ENCODE results near the gene DNAJC12. TPM values are rescaled to one million over a fixed set of nuclear protein-coding genes. Genes with fewer than 3 reads are reported as not detected.
A peak's percentile ranks its signal among the peaks of the same experiment; 100 is the strongest.
"Not testable (repeated sequence)": the region's sequence is repeated elsewhere in the genome, so short reads cannot be mapped to it uniquely, and the experiment has no call there.

The DNAJC12 gene
- total RNA-seq, 1 experiment from 2014 or later: 72.8 TPM

- Histone ChIP-seq H3K4me3 (ENCODE audit: low read length) (peak overlapping the region; percentile 5; the same call in 1 of the 2 replicates), H3K4me1 (ENCODE audit: low read length) (peaks cover 60% of the 10 kb centered on the region), H3K9me2 (replicated peaks; ENCODE audit: insufficient read depth, low read length) (no peaks in the 10 kb centered on the region), H3K9me3 (ENCODE audit: low read length) (no peaks in the 10 kb centered on the region), H3K27me3 (ENCODE audit: low read length) (no peaks in the 10 kb centered on the region), H3K27ac (ENCODE audit: low read length) (peak overlapping the region; percentile 59), H4K20me1 (ENCODE audit: insufficient read depth, low read depth, low read length) (no peaks in the 10 kb centered on the region), H3K4me2 (ENCODE audit: low read depth, low read length, poor library complexity, severe bottlenecking) (peak overlapping the region; percentile 31), H3K36me3 (ENCODE audit: insufficient read depth, low read length) (no peaks in the 10 kb centered on the region), H3K9ac (ENCODE audit: low read length) (peak overlapping the region; percentile 34), H3K79me2 (ENCODE audit: low read length) (no peaks in the 10 kb centered on the region), H2AFZ (ENCODE audit: low read length) (peak overlapping the region; percentile 50)
- no peak for DNase-seq
These were observed 54.2 kb downstream of the DNAJC12 start for GRCh38 chr10:67783606-67784294.

GRCh38 chr10:67782530-67782929, 55.5 kb downstream of the DNAJC12 start:
- no peak overlapping the region; the same call in 1 of the 2 replicates for H2AFZ ChIP-seq (ENCODE audit: low read length)
- H3K9me2 ChIP-seq (replicated peaks; ENCODE audit: insufficient read depth, low read length): no peaks in the 10 kb centered on the region
- H3K27ac ChIP-seq (ENCODE audit: low read length): peak overlapping the region; percentile 59; the same call in 1 of the 2 replicates
- H3K4me3 ChIP-seq (ENCODE audit: low read length): no peak overlapping the region
- DNase-seq: no peak
- H3K9me3 ChIP-seq (ENCODE audit: low read length): no peaks in the 10 kb centered on the region
- H3K4me2 ChIP-seq (ENCODE audit: low read depth, low read length, poor library complexity, severe bottlenecking): no peak overlapping the region
- peaks cover 62% of the 10 kb centered on the region for H3K4me1 ChIP-seq (ENCODE audit: low read length)
- H3K9ac ChIP-seq (ENCODE audit: low read length): no peak overlapping the region
- H3K36me3 ChIP-seq (ENCODE audit: insufficient read depth, low read length): no peaks in the 10 kb centered on the region
- H3K27me3 ChIP-seq (ENCODE audit: low read length): no peaks in the 10 kb centered on the region
- no peaks in the 10 kb centered on the region for H4K20me1 ChIP-seq (ENCODE audit: insufficient read depth, low read depth, low read length)
- no peaks in the 10 kb centered on the region for H3K79me2 ChIP-seq (ENCODE audit: low read length)

- Histone ChIP-seq H4K20me1 (ENCODE audit: insufficient read depth, low read depth, low read length) (no peaks in the 10 kb centered on the region), H3K27ac (ENCODE audit: low read length) (peak overlapping the region; percentile 78), H2AFZ (ENCODE audit: low read length) (peak overlapping the region; percentile 49), H3K9me3 (ENCODE audit: low read length) (no peaks in the 10 kb centered on the region), H3K9ac (ENCODE audit: low read length) (peak overlapping the region; percentile 27; the same call in 1 of the 2 replicates), H3K36me3 (ENCODE audit: insufficient read depth, low read length) (no peaks in the 10 kb centered on the region), H3K79me2 (ENCODE audit: low read length) (no peaks in the 10 kb centered on the region), H3K4me3 (ENCODE audit: low read length) (no peak overlapping the region), H3K4me1 (ENCODE audit: low read length) (peaks cover 62% of the 10 kb centered on the region), H3K27me3 (ENCODE audit: low read length) (no peaks in the 10 kb centered on the region), H3K4me2 (ENCODE audit: low read depth, low read length, poor library complexity, severe bottlenecking) (peak overlapping the region; percentile 52), H3K9me2 (replicated peaks; ENCODE audit: insufficient read depth, low read length) (no peaks in the 10 kb centered on the region)
- DNase-seq: peak; percentile 75
These were observed 57.0 kb downstream of the DNAJC12 start for GRCh38 chr10:67780759-67781538.

DNA sequence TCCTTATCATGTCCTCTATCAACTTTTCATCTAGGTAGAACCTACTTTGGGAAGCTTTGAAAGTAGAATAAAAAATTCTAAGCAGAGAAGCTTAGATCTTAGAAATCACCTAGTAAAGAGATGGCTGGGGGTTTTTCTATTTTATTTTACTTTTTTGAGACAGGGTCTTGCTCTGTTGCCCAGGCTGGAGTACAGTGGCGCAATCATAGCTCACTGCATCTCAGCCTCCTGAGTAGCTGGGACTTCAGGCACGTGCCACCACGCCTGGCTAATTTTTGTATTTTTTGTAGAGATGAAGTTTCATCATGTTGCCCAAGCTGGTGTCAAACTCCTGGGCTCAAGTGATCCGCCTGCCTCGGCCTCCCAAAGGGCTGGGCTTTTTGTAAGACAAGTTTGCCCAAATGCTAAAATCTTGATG, 57.8 kb downstream of the DNAJC12 start:
- H3K4me1 ChIP-seq (ENCODE audit: low read length): peaks cover 56% of the 10 kb centered on the region
- H2AFZ ChIP-seq (ENCODE audit: low read length): peak overlapping the region; percentile 49; the same call in 1 of the 2 replicates
- H3K9ac ChIP-seq (ENCODE audit: low read length): peak overlapping the region; percentile 27; the same call in 1 of the 2 replicates
- H3K9me2 ChIP-seq (replicated peaks; ENCODE audit: insufficient read depth, low read length); H3K9me3 ChIP-seq (ENCODE audit: low read length); H4K20me1 ChIP-seq (ENCODE audit: insufficient read depth, low read depth, low read length); H3K36me3 ChIP-seq (ENCODE audit: insufficient read depth, low read length); H3K4me3 ChIP-seq (ENCODE audit: low read length); DNase-seq; H3K27me3 ChIP-seq (ENCODE audit: low read length); H3K79me2 ChIP-seq (ENCODE audit: low read length): not testable (repeated sequence)
- peak overlapping the region; percentile 78 for H3K27ac ChIP-seq (ENCODE audit: low read length)
- peak overlapping the region; percentile 52 for H3K4me2 ChIP-seq (ENCODE audit: low read depth, low read length, poor library complexity, severe bottlenecking)

DNA sequence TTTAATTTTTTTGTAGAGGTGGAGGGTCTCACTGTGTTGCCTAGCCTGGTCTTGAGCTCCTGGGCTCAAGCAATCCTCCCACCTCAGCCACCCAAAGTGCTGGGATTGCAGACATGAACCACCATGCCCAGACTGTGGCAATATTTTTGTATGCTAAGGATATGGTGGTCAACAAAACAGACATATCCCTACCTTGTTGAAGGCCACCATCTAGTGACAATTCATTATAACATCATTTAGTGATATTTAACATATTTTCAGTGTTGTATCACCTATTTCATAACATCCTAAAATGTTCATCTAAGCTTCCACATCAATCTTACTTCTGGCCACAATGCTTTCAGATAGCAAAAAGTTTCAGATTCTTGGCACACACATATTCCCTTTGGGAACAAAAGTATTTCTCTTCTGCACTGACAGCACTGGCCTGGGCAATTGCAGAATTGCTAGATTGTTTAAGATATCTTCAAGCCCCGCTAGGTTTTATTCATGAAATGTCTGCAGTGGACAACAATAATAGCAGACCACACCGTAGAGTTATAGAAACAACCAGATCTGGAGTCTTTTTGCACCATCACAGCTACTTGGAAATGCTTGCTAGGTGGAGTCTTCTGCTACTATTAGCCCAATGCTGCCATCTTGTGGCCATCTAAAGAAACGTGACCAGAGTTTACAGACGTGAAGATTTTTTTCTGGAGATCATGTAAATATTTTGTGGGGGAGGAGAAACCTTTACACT, 58.4 kb downstream of the DNAJC12 start:
- Histone ChIP-seq H4K20me1 (ENCODE audit: insufficient read depth, low read depth, low read length) (no peaks in the 10 kb centered on the region), H3K4me2 (ENCODE audit: low read depth, low read length, poor library complexity, severe bottlenecking) (peak overlapping the region; percentile 31), H3K79me2 (ENCODE audit: low read length) (no peaks in the 10 kb centered on the region), H3K9me3 (ENCODE audit: low read length) (no peaks in the 10 kb centered on the region), H3K27ac (ENCODE audit: low read length) (no peak overlapping the region; the same call in 1 of the 2 replicates), H3K27me3 (ENCODE audit: low read length) (no peaks in the 10 kb centered on the region), H2AFZ (ENCODE audit: low read length) (no peak overlapping the region), H3K9ac (ENCODE audit: low read length) (no peak overlapping the region; the same call in 1 of the 2 replicates), H3K9me2 (replicated peaks; ENCODE audit: insufficient read depth, low read length) (no peaks in the 10 kb centered on the region), H3K4me3 (ENCODE audit: low read length) (no peak overlapping the region), H3K36me3 (ENCODE audit: insufficient read depth, low read length) (no peaks in the 10 kb centered on the region), H3K4me1 (ENCODE audit: low read length) (peaks cover 54% of the 10 kb centered on the region)
- peak; percentile 93 for DNase-seq

DNA sequence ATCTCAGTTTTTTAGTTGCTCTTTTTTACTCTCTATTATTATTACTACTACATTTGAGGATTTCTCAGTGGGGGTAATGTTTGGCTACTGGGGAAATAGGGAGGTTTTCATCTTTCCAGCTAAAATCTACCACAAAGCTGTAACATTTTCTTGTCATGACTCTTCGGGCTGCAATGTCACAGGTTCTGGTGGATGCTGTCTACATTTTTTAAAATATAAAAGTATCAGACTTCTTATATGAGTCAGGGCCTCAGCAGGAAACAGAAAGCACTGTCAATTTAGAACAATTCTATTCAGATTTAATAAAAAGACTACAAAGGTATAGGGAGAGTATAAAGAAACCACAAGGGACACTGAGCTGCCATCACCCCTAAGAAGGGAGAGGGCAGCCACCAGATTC, 61.6 kb downstream of the DNAJC12 start:
- no peak overlapping the region for H3K4me2 ChIP-seq (ENCODE audit: low read depth, low read length, poor library complexity, severe bottlenecking)
- no peaks in the 10 kb centered on the region for H3K36me3 ChIP-seq (ENCODE audit: insufficient read depth, low read length)
- no peaks in the 10 kb centered on the region for H3K9me2 ChIP-seq (replicated peaks; ENCODE audit: insufficient read depth, low read length)
- peaks cover 45% of the 10 kb centered on the region for H3K4me1 ChIP-seq (ENCODE audit: low read length)
- no peak overlapping the region for H2AFZ ChIP-seq (ENCODE audit: low read length)
- H3K27me3 ChIP-seq (ENCODE audit: low read length): no peaks in the 10 kb centered on the region
- H3K4me3 ChIP-seq (ENCODE audit: low read length): no peak overlapping the region
- H4K20me1 ChIP-seq (ENCODE audit: insufficient read depth, low read depth, low read length): no peaks in the 10 kb centered on the region
- H3K9ac ChIP-seq (ENCODE audit: low read length): no peak overlapping the region
- no peaks in the 10 kb centered on the region for H3K79me2 ChIP-seq (ENCODE audit: low read length)
- H3K9me3 ChIP-seq (ENCODE audit: low read length): no peaks in the 10 kb centered on the region
- no peak for DNase-seq
- H3K27ac ChIP-seq (ENCODE audit: low read length): no peak overlapping the region

DNA sequence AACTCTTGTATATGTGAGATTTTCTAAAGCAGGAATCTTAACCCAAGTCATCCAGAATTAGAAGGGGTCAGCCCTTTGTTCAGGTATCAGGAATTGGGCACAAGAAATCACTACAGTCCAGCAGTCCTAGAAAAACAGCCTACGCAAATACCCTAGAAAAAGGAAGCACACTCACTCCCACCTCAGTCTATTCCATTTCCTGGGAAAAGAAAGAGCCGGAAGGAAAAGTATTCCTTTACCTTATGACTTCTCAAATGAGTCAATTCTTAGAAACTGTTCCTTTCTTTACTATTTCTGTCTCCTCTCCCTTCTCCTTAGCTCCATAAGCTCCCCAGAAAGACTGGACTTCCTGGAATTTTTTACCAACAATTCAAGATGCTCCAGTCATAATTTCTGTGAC, 62.7 kb downstream of the DNAJC12 start:
- Histone ChIP-seq H3K27me3 (ENCODE audit: low read length) (no peaks in the 10 kb centered on the region), H3K4me2 (ENCODE audit: low read depth, low read length, poor library complexity, severe bottlenecking) (no peak overlapping the region), H3K79me2 (ENCODE audit: low read length) (no peaks in the 10 kb centered on the region), H3K4me1 (ENCODE audit: low read length) (peaks cover 45% of the 10 kb centered on the region), H2AFZ (ENCODE audit: low read length) (no peak overlapping the region), H3K9ac (ENCODE audit: low read length) (no peak overlapping the region), H3K4me3 (ENCODE audit: low read length) (no peak overlapping the region), H3K9me2 (replicated peaks; ENCODE audit: insufficient read depth, low read length) (no peaks in the 10 kb centered on the region), H3K9me3 (ENCODE audit: low read length) (no peaks in the 10 kb centered on the region), H3K36me3 (ENCODE audit: insufficient read depth, low read length) (no peaks in the 10 kb centered on the region), H3K27ac (ENCODE audit: low read length) (no peak overlapping the region), H4K20me1 (ENCODE audit: insufficient read depth, low read depth, low read length) (no peaks in the 10 kb centered on the region)
- DNase-seq: no peak

All from Karpas-422 (cell line).